OCI-LY3 (cell line): Measurements from ENCODE around the gene NPRL2.

Experiments used
- CTCF ChIP-seq: fragments of 200-600, 300-600 bp; sonication (generic); IDR thresholded peaks from 2 replicates; pipeline ENCODE4 v1.5.1; 2014; ENCODE audit warnings: antibody characterized with exemption, low read length, low read depth
- EZH2phosphoT487 ChIP-seq: fragments of 200-600 bp; shearing (Covaris generic); IDR thresholded peaks from 2 replicates; pipeline ENCODE4 v1.6.1; 2018; ENCODE audit warnings: antibody characterized with exemption, mixed run types, low read depth

GRCh38 chr3:50333744-50334328 is 16.7 kb downstream of the NPRL2 start:
- no peak for TF ChIP-seq CTCF
- TF ChIP-seq EZH2phosphoT487 = no peak
